ENCODE data around the gene BMPR1B. TPM values are rescaled to one million over a fixed set of nuclear protein-coding genes. Genes with fewer than 3 reads are reported as not detected.

BMPR1B gene
- total RNA-seq, 1 experiment from 2014 or later = 0.35 TPM

DNA sequence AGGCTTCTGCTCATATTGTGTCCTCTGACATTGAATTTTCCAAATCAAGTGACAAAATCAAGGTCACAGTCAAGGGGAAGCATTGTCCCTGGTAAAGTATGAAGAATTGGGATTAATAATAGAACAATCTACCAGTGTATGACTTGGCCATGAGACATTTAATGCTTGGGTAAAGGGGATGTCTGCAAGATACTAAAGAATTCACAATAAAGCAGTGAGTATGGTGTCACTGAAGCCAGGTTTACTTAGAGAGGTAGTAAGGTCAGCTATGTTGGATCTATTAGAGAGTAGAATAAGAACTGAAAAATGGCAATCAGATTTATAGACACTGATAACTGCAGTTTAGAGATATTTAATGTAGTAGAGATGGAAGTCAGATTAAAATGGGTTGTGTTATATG is 349.2 kb downstream of the BMPR1B start:
- Histone ChIP-seq H4K8ac (replicated peaks; ENCODE audit: insufficient read length, low read depth, low read length) (no peak overlapping the region), H3K9ac (ENCODE audit: extremely low read depth, insufficient read length, low read length) (no peak overlapping the region), H2BK20ac (ENCODE audit: low read depth, low read length, poor library complexity, severe bottlenecking) (no peak overlapping the region), H2AK5ac (ENCODE audit: insufficient read length, low read length) (no peak overlapping the region), H3K27ac (ENCODE audit: insufficient read length, low read depth, low read length) (no peak overlapping the region), H3K79me2 (ENCODE audit: insufficient read depth, low read length) (no peaks in the 10 kb centered on the region), H3K4ac (ENCODE audit: low read depth, low read length) (no peak overlapping the region), H2BK5ac (ENCODE audit: insufficient read length, low read length) (no peak overlapping the region), H3K23ac (ENCODE audit: insufficient read length, low read depth, low read length) (no peak overlapping the region), H3K79me1 (ENCODE audit: insufficient read depth, low read depth, low read length, poor library complexity, severe bottlenecking) (no peaks in the 10 kb centered on the region), H4K20me1 (ENCODE audit: control insufficient read depth, insufficient read depth, insufficient read length) (no peaks in the 10 kb centered on the region), H3K56ac (ENCODE audit: insufficient read length, low read depth, low read length) (no peak overlapping the region), H2AFZ (ENCODE audit: low read length) (no peak overlapping the region), H3K4me1 (ENCODE audit: insufficient read depth, low read length) (no peaks in the 10 kb centered on the region), H2BK12ac (ENCODE audit: insufficient read length, low read depth, low read length) (no peak overlapping the region), H2BK120ac (ENCODE audit: low read depth, low read length, poor library complexity, severe bottlenecking) (no peak overlapping the region), H4K5ac (ENCODE audit: insufficient read length, low read depth, low read length) (no peak overlapping the region), H3K27me3 (ENCODE audit: insufficient read depth, low read length) (no peaks in the 10 kb centered on the region), H3K4me2 (ENCODE audit: insufficient read depth, insufficient read length, low read length) (no peak overlapping the region), H3K14ac (ENCODE audit: insufficient read depth, low read length) (no peak overlapping the region), H3K23me2 (ENCODE audit: insufficient read length, low read depth, low read length, poor library complexity, severe bottlenecking) (no peaks in the 10 kb centered on the region), H3K18ac (ENCODE audit: insufficient read length, low read depth, low read length) (no peak overlapping the region), H3T11ph (ENCODE audit: low read length) (no peak overlapping the region), H3K9me3 (ENCODE audit: control insufficient read depth, low read depth, low read length) (no peaks in the 10 kb centered on the region), H4K91ac (ENCODE audit: insufficient read length, low read depth, low read length) (no peak overlapping the region), H2BK15ac (ENCODE audit: low read depth, low read length) (no peak overlapping the region)
- no peaks in the 10 kb centered on the region for H3K9me3 Mint-ChIP-seq
- H3K4me1 Mint-ChIP-seq = peaks cover 0 to 2% of the 10 kb centered on the region in 2 experiments; a peak in 1 of 4 replicates
- H3K27me3 Mint-ChIP-seq (ENCODE audit: low read depth) = no peaks in the 10 kb centered on the region
- no peak overlapping the region for H3K4me3 Mint-ChIP-seq
- no peak overlapping the region for H3K27ac Mint-ChIP-seq
- TF ChIP-seq, protein P1, sequence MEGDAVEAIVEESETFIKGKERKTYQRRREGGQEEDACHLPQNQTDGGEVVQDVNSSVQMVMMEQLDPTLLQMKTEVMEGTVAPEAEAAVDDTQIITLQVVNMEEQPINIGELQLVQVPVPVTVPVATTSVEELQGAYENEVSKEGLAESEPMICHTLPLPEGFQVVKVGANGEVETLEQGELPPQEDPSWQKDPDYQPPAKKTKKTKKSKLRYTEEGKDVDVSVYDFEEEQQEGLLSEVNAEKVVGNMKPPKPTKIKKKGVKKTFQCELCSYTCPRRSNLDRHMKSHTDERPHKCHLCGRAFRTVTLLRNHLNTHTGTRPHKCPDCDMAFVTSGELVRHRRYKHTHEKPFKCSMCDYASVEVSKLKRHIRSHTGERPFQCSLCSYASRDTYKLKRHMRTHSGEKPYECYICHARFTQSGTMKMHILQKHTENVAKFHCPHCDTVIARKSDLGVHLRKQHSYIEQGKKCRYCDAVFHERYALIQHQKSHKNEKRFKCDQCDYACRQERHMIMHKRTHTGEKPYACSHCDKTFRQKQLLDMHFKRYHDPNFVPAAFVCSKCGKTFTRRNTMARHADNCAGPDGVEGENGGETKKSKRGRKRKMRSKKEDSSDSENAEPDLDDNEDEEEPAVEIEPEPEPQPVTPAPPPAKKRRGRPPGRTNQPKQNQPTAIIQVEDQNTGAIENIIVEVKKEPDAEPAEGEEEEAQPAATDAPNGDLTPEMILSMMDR (conservative IDR thresholded peaks at IDR 0.05) = no peak
- no peaks in the 10 kb centered on the region for H3K36me3 Mint-ChIP-seq (ENCODE audit: insufficient read depth in 1 of 3, low read depth in 3 of 3)
- DNase-seq = no peak

Data from H9 (cell line).